Astrocyte (in vitro differentiated cells and primary cell): ENCODE data around the gene RGS17. TPM values are rescaled to one million over a fixed set of nuclear protein-coding genes. Genes with fewer than 3 reads are reported as not detected.
"Not testable (repeated sequence)": the region's sequence is repeated elsewhere in the genome, so short reads cannot be mapped to it uniquely, and the experiment has no call there.

Experiments used
- DNase-seq: peaks from one replicate; pipeline ENCODE4 v3.0.0-alpha.2; 2010; ENCODE audit warnings: low read depth
- FAIRE-seq: peaks from 2 replicates; lab custom pipeline; 2011; peaks lifted over from hg19 to GRCh38; lab: Jason Lieb, UNC
- H2AFZ ChIP-seq: 2 replicates; pipeline ENCODE4 v1.6.0; 2012; ENCODE audit warnings: low read depth, low read length, inconsistent platforms
- H3K27ac ChIP-seq: 2 replicates; pipeline ENCODE4 v1.5.1; 2011; ENCODE audit warnings: low read depth, low read length, inconsistent platforms
- H3K27me3 ChIP-seq: 2 replicates; pipeline ENCODE4 v1.6.0; 2011; ENCODE audit warnings: low read length, inconsistent platforms; ENCODE audit not compliant: insufficient read depth
- H3K36me3 ChIP-seq: 2 replicates; pipeline ENCODE4 v1.5.1; 2011; ENCODE audit warnings: low read length, inconsistent platforms; ENCODE audit not compliant: insufficient read depth
- H3K4me1 ChIP-seq: 2 replicates; pipeline ENCODE4 v1.5.1; 2011; ENCODE audit warnings: low read length, inconsistent platforms; ENCODE audit not compliant: insufficient read depth
- H3K4me2 ChIP-seq: 2 replicates; pipeline ENCODE4 v1.6.0; 2012; ENCODE audit warnings: low read length, inconsistent platforms
- H3K4me3 ChIP-seq: 2 replicates; pipeline ENCODE4 v1.5.1; 2011; ENCODE audit warnings: low read depth, mild to moderate bottlenecking, low read length, inconsistent platforms; ENCODE audit not compliant: insufficient read depth
- H3K79me2 ChIP-seq: 2 replicates; pipeline ENCODE4 v1.6.0; 2012; ENCODE audit warnings: mild to moderate bottlenecking, low read length, inconsistent platforms; ENCODE audit not compliant: insufficient read depth
- H3K9ac ChIP-seq: 2 replicates; pipeline ENCODE4 v1.6.0; 2012; ENCODE audit warnings: mild to moderate bottlenecking, low read length, inconsistent platforms
- H3K9me3 ChIP-seq: 2 replicates; pipeline ENCODE4 v1.5.1; 2012; ENCODE audit warnings: low read depth, mild to moderate bottlenecking, low read length, inconsistent platforms; ENCODE audit not compliant: insufficient read depth
- H4K20me1 ChIP-seq: 2 replicates; pipeline ENCODE4 v1.6.0; 2012; ENCODE audit warnings: low read length, inconsistent platforms; ENCODE audit not compliant: insufficient read depth
- H3K27ac Mint-ChIP-seq: one replicate; pipeline ENCODE4 v1.8.0; 2021; ENCODE audit warnings: mild to moderate bottlenecking, mixed read lengths; ENCODE audit not compliant: unreplicated experiment
- H3K27me3 Mint-ChIP-seq: one replicate; pipeline ENCODE4 v1.8.0; 2021; ENCODE audit warnings: low read depth, mixed read lengths; ENCODE audit not compliant: unreplicated experiment
- H3K36me3 Mint-ChIP-seq: one replicate; pipeline ENCODE4 v1.8.0; 2021; ENCODE audit warnings: low read depth, mixed read lengths; ENCODE audit not compliant: unreplicated experiment
- H3K4me1 Mint-ChIP-seq: one replicate; pipeline ENCODE4 v1.8.0; 2021; ENCODE audit warnings: low read depth, mixed read lengths; ENCODE audit not compliant: unreplicated experiment
- H3K4me3 Mint-ChIP-seq: one replicate; pipeline ENCODE4 v1.8.0; 2021; ENCODE audit warnings: mild to moderate bottlenecking, moderate library complexity, mixed read lengths; ENCODE audit not compliant: unreplicated experiment
- H3K9me3 Mint-ChIP-seq: one replicate; pipeline ENCODE4 v1.8.0; 2021; ENCODE audit warnings: mild to moderate bottlenecking, mixed read lengths; ENCODE audit not compliant: unreplicated experiment
- EZH2 ChIP-seq: IDR thresholded peaks from 2 replicates; pipeline ENCODE4 v1.6.1; 2012; ENCODE audit warnings: mild to moderate bottlenecking, low read length, inconsistent platforms; ENCODE audit not compliant: insufficient read depth
- total RNA-seq: library from RNA; stranded (reverse); gene quantifications from 2 replicates; pipeline ENCODE4 v1.2.1, GENCODE V29; 2021
- TF ChIP-seq, protein P1 (sequence below): IDR thresholded peaks from 2 replicates; pipeline ENCODE4 v1.5.1; 2011; ENCODE audit warnings: low read depth, mild to moderate bottlenecking, inconsistent platforms, low read length, moderate library complexity; ENCODE audit not compliant: insufficient read depth

Gene RGS17
- total RNA-seq, 1 donor from 2014 or later: 3.4 TPM

DNA sequence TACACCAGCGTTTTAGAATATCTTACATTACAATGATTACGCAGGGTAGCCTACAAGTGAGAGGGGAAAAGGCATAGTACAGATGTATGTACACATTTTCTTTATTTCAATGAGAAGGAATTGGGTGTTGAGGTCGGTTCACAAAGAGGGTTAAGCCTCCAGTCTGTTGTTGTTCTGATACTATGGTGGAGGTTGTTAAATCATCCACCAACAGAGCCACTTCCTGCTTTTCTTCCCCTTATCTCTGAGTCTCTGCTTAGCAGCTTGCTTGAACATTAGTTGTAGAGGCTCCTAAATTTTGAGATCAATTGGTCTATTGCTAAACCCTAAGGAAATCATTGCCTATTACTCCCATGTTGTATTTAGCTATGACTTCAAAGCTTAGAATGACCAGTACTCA, 7.3 kb downstream of the RGS17 start:
- Histone ChIP-seq H3K4me3 (no peak overlapping the region), H3K36me3 (no peaks in the 10 kb centered on the region), H3K9me3 (no peaks in the 10 kb centered on the region), H3K4me2 (no peak overlapping the region), H4K20me1 (no peaks in the 10 kb centered on the region), H3K27ac (no peak overlapping the region), H3K9ac (no peak overlapping the region), H3K27me3 (no peaks in the 10 kb centered on the region), H2AFZ (no peak overlapping the region), H3K4me1 (no peaks in the 10 kb centered on the region), H3K79me2 (no peaks in the 10 kb centered on the region)
- no peaks in the 10 kb centered on the region for H3K9me3 Mint-ChIP-seq
- DNase-seq: no peak
- H3K27me3 Mint-ChIP-seq: no peaks in the 10 kb centered on the region
- no peak overlapping the region for H3K27ac Mint-ChIP-seq
- no peak for TF ChIP-seq EZH2
- TF ChIP-seq, protein P1, sequence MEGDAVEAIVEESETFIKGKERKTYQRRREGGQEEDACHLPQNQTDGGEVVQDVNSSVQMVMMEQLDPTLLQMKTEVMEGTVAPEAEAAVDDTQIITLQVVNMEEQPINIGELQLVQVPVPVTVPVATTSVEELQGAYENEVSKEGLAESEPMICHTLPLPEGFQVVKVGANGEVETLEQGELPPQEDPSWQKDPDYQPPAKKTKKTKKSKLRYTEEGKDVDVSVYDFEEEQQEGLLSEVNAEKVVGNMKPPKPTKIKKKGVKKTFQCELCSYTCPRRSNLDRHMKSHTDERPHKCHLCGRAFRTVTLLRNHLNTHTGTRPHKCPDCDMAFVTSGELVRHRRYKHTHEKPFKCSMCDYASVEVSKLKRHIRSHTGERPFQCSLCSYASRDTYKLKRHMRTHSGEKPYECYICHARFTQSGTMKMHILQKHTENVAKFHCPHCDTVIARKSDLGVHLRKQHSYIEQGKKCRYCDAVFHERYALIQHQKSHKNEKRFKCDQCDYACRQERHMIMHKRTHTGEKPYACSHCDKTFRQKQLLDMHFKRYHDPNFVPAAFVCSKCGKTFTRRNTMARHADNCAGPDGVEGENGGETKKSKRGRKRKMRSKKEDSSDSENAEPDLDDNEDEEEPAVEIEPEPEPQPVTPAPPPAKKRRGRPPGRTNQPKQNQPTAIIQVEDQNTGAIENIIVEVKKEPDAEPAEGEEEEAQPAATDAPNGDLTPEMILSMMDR: no peak
- peaks cover 3% of the 10 kb centered on the region for H3K4me1 Mint-ChIP-seq
- H3K36me3 Mint-ChIP-seq: no peaks in the 10 kb centered on the region
- H3K4me3 Mint-ChIP-seq: no peak overlapping the region
- no peak for FAIRE-seq

DNA sequence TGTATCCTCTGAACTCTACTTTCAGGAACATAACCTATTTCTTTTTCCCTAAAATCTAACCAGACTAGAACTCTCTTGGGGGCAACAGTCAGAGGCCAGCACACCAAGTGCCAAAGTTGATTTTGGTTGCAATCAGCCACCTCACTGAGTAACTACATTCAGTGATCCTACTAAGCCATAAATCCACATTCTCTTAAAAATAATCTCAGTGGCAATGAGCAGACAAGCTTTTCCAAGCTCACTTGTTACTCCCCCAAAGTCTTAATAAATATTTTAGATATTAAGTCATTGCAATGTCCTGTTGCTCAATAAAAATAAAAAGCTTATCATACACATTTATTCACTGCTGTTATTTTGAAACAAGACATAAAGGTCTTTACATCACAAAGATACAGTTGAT, 9.8 kb downstream of the RGS17 start:
- Histone ChIP-seq H3K79me2 (no peaks in the 10 kb centered on the region), H3K27me3 (no peaks in the 10 kb centered on the region), H3K27ac (no peak overlapping the region), H2AFZ (no peak overlapping the region), H4K20me1 (no peaks in the 10 kb centered on the region), H3K9me3 (no peaks in the 10 kb centered on the region), H3K4me2 (no peak overlapping the region), H3K36me3 (no peaks in the 10 kb centered on the region), H3K4me1 (peaks cover 6% of the 10 kb centered on the region), H3K4me3 (no peak overlapping the region), H3K9ac (no peak overlapping the region)
- H3K27me3 Mint-ChIP-seq: no peaks in the 10 kb centered on the region
- H3K4me3 Mint-ChIP-seq: no peak overlapping the region
- no peak overlapping the region for H3K27ac Mint-ChIP-seq
- FAIRE-seq (no peak), DNase-seq (no peak)
- H3K4me1 Mint-ChIP-seq: peaks cover 7% of the 10 kb centered on the region
- H3K36me3 Mint-ChIP-seq: peaks cover 2% of the 10 kb centered on the region
- TF ChIP-seq, protein P1: no peak
- TF ChIP-seq EZH2: no peak
- no peaks in the 10 kb centered on the region for H3K9me3 Mint-ChIP-seq

DNA sequence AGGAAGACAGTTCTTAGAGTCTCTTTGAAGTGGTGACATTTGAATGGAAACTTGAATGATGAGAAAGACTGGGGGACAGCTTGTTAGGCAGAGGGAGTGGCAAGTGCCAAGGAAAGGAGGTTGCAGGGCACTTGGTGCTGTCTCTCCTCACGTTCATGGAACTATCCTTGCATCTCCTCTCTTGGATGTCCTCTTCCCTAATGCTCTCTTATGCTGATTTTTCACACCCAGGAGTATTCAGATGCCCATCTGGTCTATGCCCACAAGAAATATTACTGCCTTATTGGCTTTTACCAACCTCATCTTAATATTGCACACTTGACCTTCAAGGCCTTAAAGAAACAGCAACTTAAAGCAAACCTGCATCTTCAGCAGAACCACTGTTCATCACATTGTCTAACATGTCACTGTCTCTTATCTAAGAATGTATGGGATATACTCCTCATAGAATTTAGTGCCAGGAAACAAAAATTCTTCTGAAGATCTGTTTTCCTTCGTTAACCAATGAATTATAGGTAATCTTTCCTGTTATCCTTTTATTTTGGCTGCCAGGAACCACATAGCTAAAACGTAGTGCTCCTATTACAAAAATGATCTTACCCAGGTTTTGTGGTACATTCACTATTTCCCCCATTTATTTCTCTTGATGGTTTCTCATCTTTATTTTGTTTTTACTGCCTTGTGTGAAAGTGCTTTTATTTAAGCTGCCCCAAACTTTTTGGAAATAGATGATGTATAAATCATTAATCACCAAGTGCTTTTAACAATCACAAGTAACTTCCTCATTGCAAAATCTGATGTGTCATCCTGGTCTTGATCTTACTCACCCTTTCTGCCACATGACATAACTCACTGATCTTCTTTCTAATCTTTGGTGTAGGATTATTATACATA, 12.8 kb downstream of the RGS17 start:
- H3K4me2 ChIP-seq: peak overlapping the region; percentile 2
- H3K79me2 ChIP-seq: no peaks in the 10 kb centered on the region
- no peaks in the 10 kb centered on the region for H3K27me3 ChIP-seq
- peaks cover 5% of the 10 kb centered on the region for H3K9me3 Mint-ChIP-seq
- peak overlapping the region; percentile 11 for H3K27ac ChIP-seq
- peak; percentile 77 for DNase-seq
- TF ChIP-seq, protein P1: no peak
- TF ChIP-seq EZH2: no peak
- no peaks in the 10 kb centered on the region for H4K20me1 ChIP-seq
- FAIRE-seq: no peak
- H3K4me3 Mint-ChIP-seq: no peak overlapping the region
- H3K4me1 ChIP-seq: peaks cover 6% of the 10 kb centered on the region
- H3K4me1 Mint-ChIP-seq: peaks cover 7% of the 10 kb centered on the region
- no peak overlapping the region for H3K9ac ChIP-seq
- H3K9me3 ChIP-seq: no peaks in the 10 kb centered on the region
- peak overlapping the region; percentile 28 for H3K27ac Mint-ChIP-seq
- H3K36me3 Mint-ChIP-seq: peaks cover 2% of the 10 kb centered on the region
- H3K4me3 ChIP-seq: no peak overlapping the region
- no peaks in the 10 kb centered on the region for H3K27me3 Mint-ChIP-seq
- H3K36me3 ChIP-seq: no peaks in the 10 kb centered on the region
- no peak overlapping the region for H2AFZ ChIP-seq

DNA sequence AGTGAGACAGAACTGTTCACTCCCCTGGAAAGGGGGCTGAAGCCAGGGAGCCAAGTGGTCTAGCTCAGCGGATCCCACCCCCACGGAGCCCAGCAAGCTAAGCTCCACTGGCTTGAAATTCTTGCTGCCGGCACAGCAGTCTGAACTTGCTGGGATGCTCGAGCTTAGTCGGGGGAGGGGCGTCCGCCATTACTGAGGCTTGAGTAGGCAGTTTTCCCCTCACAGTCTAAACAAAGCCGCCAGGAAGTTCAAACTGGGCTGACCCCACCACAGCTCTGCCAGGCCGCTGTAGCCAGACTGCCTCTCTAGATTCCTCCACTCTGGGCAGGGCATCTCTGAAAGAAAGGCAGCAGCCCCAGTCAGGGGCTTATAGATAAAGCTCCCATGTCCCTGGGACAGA, 20.0 kb downstream of the RGS17 start:
- H3K4me1 Mint-ChIP-seq, H3K9me3 ChIP-seq, H3K27ac Mint-ChIP-seq, H2AFZ ChIP-seq, H3K79me2 ChIP-seq, DNase-seq, H3K4me3 ChIP-seq, H3K27ac ChIP-seq, FAIRE-seq, H3K4me1 ChIP-seq, H3K36me3 Mint-ChIP-seq, H3K9ac ChIP-seq, H3K27me3 ChIP-seq, H3K27me3 Mint-ChIP-seq, H4K20me1 ChIP-seq, H3K4me3 Mint-ChIP-seq, H3K4me2 ChIP-seq, H3K36me3 ChIP-seq: not testable (repeated sequence)
- peaks cover 14% of the 10 kb centered on the region for H3K9me3 Mint-ChIP-seq
